Nephron progenitor cell (in vitro differentiated cells): ENCODE measurements around the gene KLK15.

Experiments
- DNase-seq: peaks from one replicate; pipeline ENCODE4 v3.0.0; 2021
- H3K27ac Mint-ChIP-seq: 2 replicates; pipeline ENCODE4 v1.8.0; 2021; ENCODE audit warnings: mild to moderate bottlenecking, moderate library complexity, mixed read lengths
- H3K27me3 Mint-ChIP-seq: 2 replicates; pipeline ENCODE4 v1.8.0; 2021; ENCODE audit warnings: mild to moderate bottlenecking, low read depth, mixed read lengths; ENCODE audit not compliant: poor library complexity
- H3K36me3 Mint-ChIP-seq: 2 replicates; pipeline ENCODE4 v1.8.0; 2021; ENCODE audit warnings: low read depth, mixed read lengths
- H3K4me1 Mint-ChIP-seq: 2 replicates; pipeline ENCODE4 v1.8.0; 2021; ENCODE audit warnings: mixed read lengths
- H3K4me3 Mint-ChIP-seq: 2 replicates; pipeline ENCODE4 v1.8.0; 2021; ENCODE audit warnings: mild to moderate bottlenecking, moderate library complexity, mixed read lengths
- H3K9me3 Mint-ChIP-seq: 2 replicates; pipeline ENCODE4 v1.8.0; 2021; ENCODE audit warnings: mild to moderate bottlenecking, moderate library complexity, mixed read lengths
- TF ChIP-seq, protein P1 (sequence below): fragments of 200-600 bp; sonication (generic); IDR thresholded peaks from 2 replicates; pipeline ENCODE4 v1.5.0; 2021; ENCODE audit warnings: antibody characterized with exemption

The KLK15 gene

DNA sequence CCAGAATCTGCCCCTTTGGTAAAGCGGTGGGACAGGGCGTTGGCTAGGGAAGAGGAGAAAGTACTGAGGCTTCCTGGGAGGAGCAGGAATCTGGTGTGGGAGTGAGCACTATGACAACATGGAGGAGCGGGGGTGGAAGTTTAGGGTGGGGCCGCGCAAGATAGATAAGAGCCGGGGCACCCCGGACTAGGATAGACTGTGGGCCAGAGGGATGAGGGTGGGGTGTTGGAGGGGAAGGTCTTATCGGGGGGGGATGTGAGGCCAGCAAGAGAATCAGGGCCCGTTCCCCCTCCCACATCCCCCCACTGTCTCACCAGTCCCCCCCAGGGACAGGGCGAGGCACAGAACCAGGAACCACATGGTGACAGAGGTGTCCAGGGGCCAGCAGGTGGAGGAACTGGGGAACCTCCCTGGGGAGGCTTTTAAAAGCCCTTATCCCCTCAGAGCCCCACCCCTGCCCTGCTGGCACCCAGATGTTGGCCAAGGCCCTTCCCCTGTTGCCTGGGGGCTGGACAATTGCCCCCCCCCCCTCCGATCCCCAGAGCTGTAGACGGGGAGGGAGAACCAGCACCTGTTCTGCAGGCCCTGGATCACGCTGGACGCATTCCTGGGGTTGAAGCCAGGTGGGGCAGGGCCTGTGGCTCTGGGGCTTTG lies 9.9 kb downstream of the KLK15 start, which contains the start of gene KLK1:
Gene KLK1 (minus strand): TSS at position 399 of the 654 bp plus-strand sequence. CDS start 39 bp downstream, at position 360.
- H3K27me3 Mint-ChIP-seq = peaks cover 85% of the 10 kb centered on the region
- TF ChIP-seq, protein P1, sequence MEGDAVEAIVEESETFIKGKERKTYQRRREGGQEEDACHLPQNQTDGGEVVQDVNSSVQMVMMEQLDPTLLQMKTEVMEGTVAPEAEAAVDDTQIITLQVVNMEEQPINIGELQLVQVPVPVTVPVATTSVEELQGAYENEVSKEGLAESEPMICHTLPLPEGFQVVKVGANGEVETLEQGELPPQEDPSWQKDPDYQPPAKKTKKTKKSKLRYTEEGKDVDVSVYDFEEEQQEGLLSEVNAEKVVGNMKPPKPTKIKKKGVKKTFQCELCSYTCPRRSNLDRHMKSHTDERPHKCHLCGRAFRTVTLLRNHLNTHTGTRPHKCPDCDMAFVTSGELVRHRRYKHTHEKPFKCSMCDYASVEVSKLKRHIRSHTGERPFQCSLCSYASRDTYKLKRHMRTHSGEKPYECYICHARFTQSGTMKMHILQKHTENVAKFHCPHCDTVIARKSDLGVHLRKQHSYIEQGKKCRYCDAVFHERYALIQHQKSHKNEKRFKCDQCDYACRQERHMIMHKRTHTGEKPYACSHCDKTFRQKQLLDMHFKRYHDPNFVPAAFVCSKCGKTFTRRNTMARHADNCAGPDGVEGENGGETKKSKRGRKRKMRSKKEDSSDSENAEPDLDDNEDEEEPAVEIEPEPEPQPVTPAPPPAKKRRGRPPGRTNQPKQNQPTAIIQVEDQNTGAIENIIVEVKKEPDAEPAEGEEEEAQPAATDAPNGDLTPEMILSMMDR = no peak
- no peak for DNase-seq

DNA sequence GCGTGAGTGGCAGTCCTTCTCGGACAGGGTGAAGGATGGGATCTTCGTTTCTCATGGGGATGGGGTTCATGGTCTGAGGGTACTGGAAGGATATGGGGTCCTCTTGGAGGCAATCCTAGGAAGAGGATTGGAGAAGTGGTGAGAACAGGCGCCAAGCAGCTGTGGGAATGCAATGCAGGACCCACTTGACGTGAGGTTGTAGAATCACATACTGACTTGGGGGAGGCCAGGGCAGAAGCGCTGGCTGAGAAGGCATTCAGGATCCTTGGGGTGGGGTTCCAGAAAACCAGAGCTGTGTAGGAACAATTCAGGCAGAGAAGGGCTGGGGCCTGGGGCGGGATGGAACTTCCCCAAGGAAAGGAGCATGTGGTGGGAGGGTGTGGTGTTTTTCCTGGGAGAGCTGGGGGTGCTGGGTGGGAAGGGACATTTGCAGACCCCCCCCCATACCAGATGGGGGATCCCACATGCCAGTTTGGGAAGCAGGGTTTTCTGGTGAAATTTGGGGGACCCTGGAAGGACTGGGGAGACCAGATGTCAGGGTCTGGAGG lies 10.6 kb downstream of the KLK15 start:
- Mint-ChIP-seq H3K27me3 (peaks cover 86% of the 10 kb centered on the region), H3K36me3 (no peaks in the 10 kb centered on the region), H3K4me3 (no peak overlapping the region), H3K4me1 (peaks cover 26% of the 10 kb centered on the region), H3K9me3 (peaks cover 6% of the 10 kb centered on the region), H3K27ac (no peak overlapping the region)
- TF ChIP-seq, protein P1 = no peak
- no peak for DNase-seq

More for the DNA sequence above, 9.9 kb downstream of the KLK15 start, which contains the start of gene KLK1:
- H3K4me3 Mint-ChIP-seq = no peak within 1 kb of the TSS
- no peaks in the 10 kb centered on the region for H3K36me3 Mint-ChIP-seq
- H3K4me1 Mint-ChIP-seq = peaks cover 25% of the 10 kb centered on the region
- H3K27ac Mint-ChIP-seq = no peak within 1 kb of the TSS
- H3K9me3 Mint-ChIP-seq = peaks cover 6% of the 10 kb centered on the region

DNA sequence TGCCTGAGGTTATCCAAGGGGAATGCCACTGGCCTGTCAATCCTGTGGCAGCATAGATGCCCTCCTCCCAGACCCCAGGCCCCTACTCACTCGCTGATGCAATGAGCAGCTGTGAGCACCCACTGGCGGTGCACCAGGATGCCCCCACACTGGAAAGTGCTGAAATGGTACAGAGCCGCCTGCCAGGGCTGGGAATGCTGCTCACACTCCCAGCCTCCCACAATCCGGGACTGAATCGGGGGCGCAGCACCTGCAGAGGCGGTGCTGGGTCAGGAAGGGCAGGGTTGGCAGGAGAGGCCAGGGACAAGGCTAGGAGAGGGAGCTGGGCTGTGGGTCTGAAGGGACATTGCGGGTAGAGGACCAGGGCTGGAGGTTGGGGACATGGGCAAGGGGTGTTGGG lies 11.8 kb downstream of the KLK15 start:
- no peak for DNase-seq
- Mint-ChIP-seq H3K27ac (no peak overlapping the region), H3K9me3 (peaks cover 11% of the 10 kb centered on the region), H3K36me3 (no peaks in the 10 kb centered on the region), H3K4me1 (peaks cover 31% of the 10 kb centered on the region), H3K4me3 (no peak overlapping the region), H3K27me3 (peaks cover 89% of the 10 kb centered on the region)
- TF ChIP-seq, protein P1 = no peak

DNA sequence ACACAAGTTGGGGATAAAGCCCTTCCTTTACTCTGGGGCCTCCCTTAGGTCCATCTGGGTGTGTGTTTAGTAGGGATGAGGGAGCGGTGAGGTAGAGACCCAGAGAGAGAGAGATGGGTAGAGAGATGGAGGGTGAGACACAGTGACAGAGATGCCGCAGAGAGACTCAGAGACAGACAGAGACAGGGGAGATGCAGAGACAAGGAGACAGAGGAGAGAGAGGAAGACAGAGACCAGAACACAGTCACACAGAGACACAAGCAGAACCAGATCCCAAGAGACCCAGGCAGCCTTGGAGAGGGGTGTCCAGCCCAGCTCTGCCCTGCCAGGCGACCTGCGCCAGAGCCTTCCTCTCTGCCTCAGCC lies 12.1 kb downstream of the KLK15 start:
- H3K36me3 Mint-ChIP-seq = no peaks in the 10 kb centered on the region
- peaks cover 15% of the 10 kb centered on the region for H3K9me3 Mint-ChIP-seq
- TF ChIP-seq, protein P1 = no peak
- peaks cover 31% of the 10 kb centered on the region for H3K4me1 Mint-ChIP-seq
- no peak overlapping the region for H3K27ac Mint-ChIP-seq
- H3K4me3 Mint-ChIP-seq = no peak overlapping the region
- H3K27me3 Mint-ChIP-seq = peaks cover 92% of the 10 kb centered on the region
- no peak for DNase-seq

DNA sequence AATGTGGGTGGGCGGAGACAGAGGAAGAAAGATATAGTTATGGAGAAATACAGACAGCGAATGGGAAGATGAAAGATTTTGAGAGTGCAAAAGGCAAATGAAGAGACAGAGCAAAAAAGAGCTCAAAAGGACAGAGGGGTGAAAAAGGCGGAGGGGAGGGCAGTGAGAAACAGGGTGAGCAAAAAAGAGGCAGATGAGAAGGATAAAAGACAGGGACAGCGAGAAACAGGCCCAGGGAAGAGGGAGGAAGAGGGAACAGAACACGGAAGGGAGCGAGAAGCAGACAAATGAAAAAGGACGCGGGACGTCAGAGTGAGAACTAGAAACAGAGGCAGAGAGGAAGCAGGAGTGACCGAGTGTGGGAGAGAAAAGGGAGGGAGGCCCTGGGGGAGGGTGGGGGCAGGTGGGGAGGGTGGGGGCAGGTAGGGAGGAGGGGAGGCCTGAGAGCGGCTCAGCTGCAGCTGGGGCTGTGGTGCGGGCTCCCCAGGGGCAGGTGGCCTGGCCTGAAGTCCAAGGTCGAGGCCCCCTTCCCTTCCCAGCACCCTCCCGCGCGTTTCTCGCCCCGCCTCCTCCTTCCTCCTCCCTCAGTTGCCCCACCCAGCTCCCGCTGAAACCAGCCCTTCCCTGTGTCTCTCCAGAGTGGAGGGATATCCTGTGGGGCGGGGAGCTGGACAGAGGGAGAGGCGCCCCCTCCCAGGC lies 12.7 kb downstream of the KLK15 start:
- Mint-ChIP-seq H3K27me3 (peaks cover 92% of the 10 kb centered on the region), H3K27ac (no peak overlapping the region), H3K4me3 (peak overlapping the region; percentile 33), H3K36me3 (no peaks in the 10 kb centered on the region), H3K9me3 (peaks cover 16% of the 10 kb centered on the region), H3K4me1 (peaks cover 31% of the 10 kb centered on the region)
- peak; percentile 30 for DNase-seq
- TF ChIP-seq, protein P1 = no peak
